ENCODE data around the gene KLHDC7A. TPM values are rescaled to one million over a fixed set of nuclear protein-coding genes. Genes with fewer than 3 reads are reported as not detected.

KLHDC7A gene
- total RNA-seq, 1 donor from 2014 or later, result not detected

DNA sequence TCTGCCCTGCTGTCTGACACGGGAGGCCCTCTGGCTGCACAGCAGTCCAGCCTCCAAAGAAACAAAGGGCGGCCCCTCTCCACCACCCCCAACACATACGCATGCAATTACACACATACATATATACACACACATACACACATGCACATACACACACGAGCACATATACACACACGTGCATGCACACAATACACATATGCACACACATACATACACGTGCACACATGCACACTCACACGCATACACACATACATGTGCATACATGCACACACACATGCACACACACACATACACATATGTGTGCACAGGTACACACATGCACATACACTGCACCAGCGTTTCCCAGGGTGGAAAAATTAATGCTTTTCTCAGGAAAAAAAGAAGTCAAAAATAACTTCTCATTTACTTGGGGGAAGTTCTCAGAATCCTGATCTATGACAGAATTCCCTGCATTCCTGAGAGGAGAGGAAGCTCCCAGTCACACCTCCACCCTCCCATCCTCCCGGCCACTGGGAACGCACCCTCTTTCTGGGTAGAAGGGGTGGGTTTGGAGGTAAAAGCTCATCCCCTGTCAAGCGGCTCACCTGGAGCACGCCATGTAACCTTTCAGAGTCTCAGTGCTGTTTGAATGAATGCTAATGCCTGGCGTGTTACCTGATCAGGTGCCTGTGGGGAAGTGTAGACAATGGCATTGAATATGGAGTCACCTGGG is 33.1 kb upstream of the KLHDC7A start:
- peaks cover 6% of the 10 kb centered on the region for H3K9me3 Mint-ChIP-seq
- H3K4me2 ChIP-seq, result peak overlapping the region; percentile 59
- no peak for TF ChIP-seq EZH2phosphoT487 (IDR thresholded peaks at IDR 0.05)
- no peaks in the 10 kb centered on the region for H3K27me3 ChIP-seq
- no peaks in the 10 kb centered on the region for H3K79me2 ChIP-seq (ENCODE audit: low read depth)
- H2AFZ ChIP-seq (replicated peaks), result no peak overlapping the region
- peaks cover 26% of the 10 kb centered on the region for H3K27me3 Mint-ChIP-seq (ENCODE audit: insufficient read depth, low read depth)
- no peaks in the 10 kb centered on the region for H3K9me3 ChIP-seq (ENCODE audit: low read depth)
- no peaks in the 10 kb centered on the region for H3K36me3 Mint-ChIP-seq
- H4K20me1 ChIP-seq (ENCODE audit: low read depth), result no peaks in the 10 kb centered on the region
- peaks cover 20% of the 10 kb centered on the region for H3F3A ChIP-seq (ENCODE audit: low read depth)
- no peak overlapping the region for H3K4me3 Mint-ChIP-seq
- H3K4me3 ChIP-seq, result no peak overlapping the region
- H3K4me1 ChIP-seq, result peaks cover 41% of the 10 kb centered on the region
- DNase-seq (ENCODE audit: low spot score), result no peak
- H3K36me3 ChIP-seq, result no peaks in the 10 kb centered on the region
- H3K9ac ChIP-seq, result no peak overlapping the region
- peak overlapping the region; percentile 53 for H3K27ac ChIP-seq
- no peak overlapping the region for H3K27ac Mint-ChIP-seq
- H3K4me1 Mint-ChIP-seq, result peaks cover 58% of the 10 kb centered on the region

GRCh38 chr1:18448889-18449288 is 31.8 kb upstream of the KLHDC7A start:
- H3K9ac ChIP-seq, result no peak overlapping the region
- no peaks in the 10 kb centered on the region for H3K27me3 ChIP-seq
- Mint-ChIP-seq H3K27ac (no peak overlapping the region), H3K9me3 (peaks cover 6% of the 10 kb centered on the region), H3K4me1 (peaks cover 52% of the 10 kb centered on the region), H3K36me3 (no peaks in the 10 kb centered on the region), H3K4me3 (no peak overlapping the region), H3K27me3 (ENCODE audit: insufficient read depth, low read depth) (peaks cover 26% of the 10 kb centered on the region)
- no peak for TF ChIP-seq EZH2phosphoT487 (IDR thresholded peaks at IDR 0.05)
- TF ChIP-seq EZH2 (IDR thresholded peaks at IDR 0.05), result no peak
- no peak for TF ChIP-seq CTCF (IDR thresholded peaks at IDR 0.05)
- DNase-seq (ENCODE audit: low spot score), result no peak
- H3K9me3 ChIP-seq (ENCODE audit: low read depth), result no peaks in the 10 kb centered on the region
- no peak overlapping the region for H2AFZ ChIP-seq (replicated peaks)
- H3K4me1 ChIP-seq, result peaks cover 40% of the 10 kb centered on the region
- no peaks in the 10 kb centered on the region for H4K20me1 ChIP-seq (ENCODE audit: low read depth)
- H3K27ac ChIP-seq, result no peak overlapping the region
- H3K4me2 ChIP-seq, result peak overlapping the region; percentile 59
- H3F3A ChIP-seq (ENCODE audit: low read depth), result peaks cover 20% of the 10 kb centered on the region
- H3K79me2 ChIP-seq (ENCODE audit: low read depth), result no peaks in the 10 kb centered on the region
- H3K4me3 ChIP-seq, result no peak overlapping the region
- H3K36me3 ChIP-seq, result no peaks in the 10 kb centered on the region

DNA sequence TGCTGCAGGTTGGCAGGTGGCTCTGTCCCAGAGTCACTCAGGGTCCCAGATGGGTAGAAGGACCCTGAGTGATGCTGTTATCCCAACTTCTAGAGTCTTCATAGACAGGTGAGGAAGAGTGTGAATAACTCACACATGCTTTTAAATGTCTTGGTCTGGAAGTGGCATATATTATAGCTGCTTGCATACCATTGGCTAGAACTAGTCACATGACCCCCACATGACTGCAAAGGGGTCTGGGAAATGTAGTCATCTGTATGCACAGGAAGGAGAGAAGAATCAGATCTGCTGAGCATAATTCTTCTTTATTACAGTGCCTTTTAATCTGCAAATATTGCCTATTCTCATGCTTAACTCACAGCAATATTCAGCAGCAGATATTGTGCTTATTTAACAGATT is 28.2 kb upstream of the KLHDC7A start:
- Mint-ChIP-seq H3K4me3 (no peak overlapping the region), H3K9me3 (peaks cover 3% of the 10 kb centered on the region), H3K4me1 (peaks cover 29% of the 10 kb centered on the region), H3K27me3 (ENCODE audit: insufficient read depth, low read depth) (peaks cover 18% of the 10 kb centered on the region), H3K27ac (no peak overlapping the region), H3K36me3 (no peaks in the 10 kb centered on the region)
- Histone ChIP-seq H3K9me3 (ENCODE audit: low read depth) (no peaks in the 10 kb centered on the region), H3K4me1 (peaks cover 27% of the 10 kb centered on the region), H4K20me1 (ENCODE audit: low read depth) (no peaks in the 10 kb centered on the region), H3K36me3 (no peaks in the 10 kb centered on the region), H3K4me2 (no peak overlapping the region), H3K4me3 (no peak overlapping the region), H2AFZ (replicated peaks) (peak overlapping the region; percentile 63), H3K27ac (no peak overlapping the region), H3K27me3 (no peaks in the 10 kb centered on the region), H3F3A (ENCODE audit: low read depth) (peaks cover 9% of the 10 kb centered on the region), H3K9ac (no peak overlapping the region), H3K79me2 (ENCODE audit: low read depth) (no peaks in the 10 kb centered on the region)
- TF ChIP-seq EZH2 (IDR thresholded peaks at IDR 0.05) (no peak), CTCF (IDR thresholded peaks at IDR 0.05) (no peak), EZH2phosphoT487 (IDR thresholded peaks at IDR 0.05) (no peak)
- peak; percentile 45 for DNase-seq (ENCODE audit: low spot score)
